Measurements from ENCODE around the gene MYO5B.

Gene MYO5B

GRCh38 chr18:50187659-50188058 is 7.3 kb downstream of the MYO5B start:
- no peak for DNase-seq

- DNase-seq: no peak
Observed at GRCh38 chr18:50186385-50186784, 8.6 kb downstream of the MYO5B start.

GRCh38 chr18:50183556-50183955 is 11.4 kb downstream of the MYO5B start:
- DNase-seq: peak; percentile 31

- no peak for DNase-seq
Observed at GRCh38 chr18:50182511-50182910, 12.4 kb downstream of the MYO5B start.

GRCh38 chr18:50181590-50181989 is 13.4 kb downstream of the MYO5B start:
- no peak for DNase-seq

- DNase-seq: no peak
Observed at GRCh38 chr18:50179465-50179864, 15.5 kb downstream of the MYO5B start.

GRCh38 chr18:50177294-50177992 is 17.5 kb downstream of the MYO5B start:
- no peak for DNase-seq

- no peak for DNase-seq
Observed at GRCh38 chr18:50172367-50172766, 22.6 kb downstream of the MYO5B start.

GRCh38 chr18:50171406-50171805 is 23.5 kb downstream of the MYO5B start:
- DNase-seq: no peak

GRCh38 chr18:50170004-50170403 is 24.9 kb downstream of the MYO5B start:
- no peak for DNase-seq

- DNase-seq: no peak
Observed at GRCh38 chr18:50169149-50169548, 25.8 kb downstream of the MYO5B start.

GRCh38 chr18:50167966-50168365 is 27.0 kb downstream of the MYO5B start:
- no peak for DNase-seq

- DNase-seq: no peak
Observed at GRCh38 chr18:50166901-50167300, 28.0 kb downstream of the MYO5B start.

GRCh38 chr18:50163505-50163904 is 31.4 kb downstream of the MYO5B start:
- no peak for DNase-seq

- DNase-seq: no peak
Observed at GRCh38 chr18:50162486-50163304, 32.3 kb downstream of the MYO5B start.

- no peak for DNase-seq
Observed at GRCh38 chr18:50161597-50162205, 33.2 kb downstream of the MYO5B start.

GRCh38 chr18:50159654-50160046 is 35.3 kb downstream of the MYO5B start:
- no peak for DNase-seq

GRCh38 chr18:50158866-50159653 is 35.9 kb downstream of the MYO5B start:
- no peak for DNase-seq

- no peak for DNase-seq
Observed at GRCh38 chr18:50155406-50155805, 39.5 kb downstream of the MYO5B start.

- no peak for DNase-seq
Observed at GRCh38 chr18:50154420-50154819, 40.5 kb downstream of the MYO5B start.

GRCh38 chr18:50152900-50153299 is 42.0 kb downstream of the MYO5B start:
- no peak for DNase-seq

- peak; percentile 26 for DNase-seq
Observed at GRCh38 chr18:50151926-50152325, 43.0 kb downstream of the MYO5B start.

GRCh38 chr18:50144540-50144939 is 50.4 kb downstream of the MYO5B start:
- no peak for DNase-seq

Measured in EL (cell line).